ENCODE data around the gene SYNE1.

- no peak for TF ChIP-seq CTCF (IDR thresholded peaks at IDR 0.05 in 4 of 5, conservative IDR thresholded peaks at IDR 0.05 in 1 of 5)
- no peak for TF ChIP-seq POLR2A (IDR thresholded peaks at IDR 0.05)
These were observed 476.8 kb downstream of the SYNE1 start for GRCh38 chr6:152160346-152160745.
